ENCODE results near the gene ALK.

Gene ALK

DNA sequence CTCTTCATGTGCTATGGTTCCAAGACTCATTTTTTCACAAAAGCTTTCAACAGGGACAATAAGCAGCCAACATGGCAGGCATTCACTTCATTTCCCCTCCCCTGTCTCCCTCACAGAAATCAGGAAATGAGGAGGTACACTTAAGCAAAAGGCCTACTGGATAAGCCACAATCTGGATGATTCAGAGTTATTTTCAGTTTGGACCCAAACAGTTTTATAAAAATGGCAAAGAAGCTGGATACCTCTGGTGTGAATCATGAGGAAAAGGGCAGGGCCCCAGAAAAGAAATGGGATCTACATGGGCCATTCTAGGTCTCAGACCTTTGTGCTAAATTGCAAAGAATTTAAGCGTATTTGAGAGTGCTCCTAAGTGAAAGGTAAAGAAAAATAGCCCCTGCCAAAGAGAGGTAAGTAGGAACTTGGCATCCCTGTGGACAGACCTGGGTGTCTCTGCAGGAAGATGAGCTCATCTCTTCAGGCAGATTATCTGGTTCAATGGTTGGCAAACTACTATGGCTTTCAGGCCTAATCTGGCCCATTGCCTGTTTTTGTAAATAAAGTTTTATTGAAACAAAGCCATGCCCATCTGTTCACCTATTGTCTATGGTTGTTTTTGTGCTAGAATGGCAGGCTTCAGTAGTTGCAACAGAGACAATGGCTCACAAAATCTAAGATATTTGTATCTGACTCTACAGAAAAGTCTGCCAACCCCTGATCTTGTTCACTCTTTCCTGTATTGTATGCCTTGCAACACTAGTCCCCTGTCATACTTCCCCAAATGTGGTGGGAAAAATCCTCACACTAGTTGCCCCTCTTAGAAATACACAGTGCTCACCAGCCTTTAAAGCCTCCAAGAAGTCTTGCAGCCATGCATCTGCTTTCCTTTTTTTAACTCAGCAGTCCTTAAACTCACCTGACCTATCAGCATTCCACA lies 315.0 kb downstream of the ALK start:
- peak; percentile 87 for DNase-seq (ENCODE audit: low read depth)

DNA sequence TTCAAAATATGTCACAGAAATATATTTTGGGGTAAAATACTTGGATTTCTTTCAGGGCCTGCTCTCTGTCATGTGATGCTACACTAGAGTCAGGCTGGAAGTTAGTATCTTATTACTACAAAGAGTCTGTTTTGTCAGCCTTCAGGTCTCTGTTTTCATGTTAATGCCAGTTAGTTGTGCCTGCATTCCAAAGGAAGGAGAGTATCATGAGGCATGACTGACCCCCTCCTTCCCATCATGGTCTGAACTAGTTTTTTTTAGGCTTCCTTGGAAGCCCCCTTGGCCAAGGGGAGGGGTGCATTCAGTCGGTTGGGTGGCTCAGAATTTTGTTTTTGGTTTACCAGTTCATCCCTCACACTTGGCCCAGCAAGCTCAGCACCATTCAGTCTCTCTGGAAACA lies 318.0 kb downstream of the ALK start:
- no peak for DNase-seq (ENCODE audit: low read depth)

DNA sequence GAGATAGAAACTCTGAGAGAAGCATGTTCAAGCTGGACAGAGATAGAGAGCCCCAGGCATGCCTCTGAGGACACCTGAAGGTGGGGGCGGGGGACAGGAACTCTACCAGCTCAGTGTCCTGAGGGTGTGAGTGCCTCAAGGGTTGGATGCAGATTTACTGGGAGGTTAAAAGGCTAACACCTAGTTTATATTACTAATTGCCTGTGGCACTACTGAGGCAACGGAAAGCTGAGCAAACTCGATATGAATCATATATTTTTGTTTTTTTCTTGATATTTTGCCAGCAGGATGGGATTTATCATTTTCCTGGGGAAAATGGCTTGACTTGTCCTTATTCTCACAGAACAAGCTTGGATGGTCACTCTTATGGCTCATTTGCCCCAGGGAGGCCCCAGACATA lies 319.5 kb downstream of the ALK start:
- no peak for DNase-seq (ENCODE audit: low read depth)

DNA sequence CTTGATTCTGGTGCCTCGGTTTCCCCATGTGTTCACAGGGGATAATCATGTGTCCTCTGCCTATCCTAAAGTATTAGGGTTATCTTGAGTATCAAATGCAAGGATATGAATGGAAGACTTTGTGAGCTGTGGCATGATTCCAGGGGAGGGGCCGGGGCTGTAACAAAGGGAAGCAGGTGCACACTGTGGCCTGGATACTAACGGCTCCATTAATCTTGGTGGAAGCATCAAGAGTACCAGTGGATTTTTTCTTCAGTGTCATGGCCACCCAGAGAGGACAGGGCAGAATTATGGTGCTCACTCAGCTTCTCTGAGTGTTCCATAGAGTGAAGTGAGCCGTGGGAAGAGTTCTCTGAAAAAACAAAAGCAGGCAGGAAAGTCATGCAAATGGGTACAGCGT lies 320.1 kb downstream of the ALK start:
- no peak for DNase-seq (ENCODE audit: low read depth)

DNA sequence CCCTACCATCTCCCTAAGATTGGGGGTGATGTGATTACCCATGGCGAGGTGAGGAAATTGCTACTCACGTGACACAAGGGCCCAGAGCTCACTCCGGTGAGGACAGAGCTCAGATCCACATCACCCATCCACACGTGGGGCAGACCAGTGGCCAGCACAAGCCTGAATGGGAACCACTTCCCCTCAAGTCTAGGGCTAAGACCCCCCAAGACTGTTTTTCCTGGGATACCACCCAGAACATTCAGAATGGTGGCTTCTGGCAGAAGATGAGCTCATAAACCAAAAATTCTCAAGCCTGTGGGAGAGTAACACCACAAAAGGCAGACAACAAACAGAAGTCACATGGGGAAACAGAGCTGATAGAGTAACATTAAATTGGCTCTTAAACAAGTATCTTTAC lies 321.4 kb downstream of the ALK start:
- DNase-seq (ENCODE audit: low read depth): no peak

DNA sequence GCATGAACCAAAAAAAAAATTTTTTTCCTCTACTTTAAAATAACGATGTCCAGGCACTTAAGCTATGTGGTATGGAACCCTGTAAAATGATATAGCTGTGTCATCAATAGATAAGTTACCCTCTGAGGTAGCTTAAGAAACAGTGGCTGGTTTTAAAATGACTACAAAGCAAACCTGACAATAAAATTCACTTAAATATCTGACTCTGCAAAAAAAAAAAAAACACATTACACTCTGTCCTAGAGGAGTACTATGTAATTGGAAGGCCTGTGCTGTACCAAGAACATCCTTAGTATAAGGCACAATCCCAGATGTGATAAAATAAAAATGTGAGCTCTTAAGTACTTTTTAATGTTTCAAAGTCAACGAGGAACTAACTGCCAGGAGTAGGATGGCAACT lies 322.4 kb downstream of the ALK start:
- DNase-seq (ENCODE audit: low read depth): no peak

DNA sequence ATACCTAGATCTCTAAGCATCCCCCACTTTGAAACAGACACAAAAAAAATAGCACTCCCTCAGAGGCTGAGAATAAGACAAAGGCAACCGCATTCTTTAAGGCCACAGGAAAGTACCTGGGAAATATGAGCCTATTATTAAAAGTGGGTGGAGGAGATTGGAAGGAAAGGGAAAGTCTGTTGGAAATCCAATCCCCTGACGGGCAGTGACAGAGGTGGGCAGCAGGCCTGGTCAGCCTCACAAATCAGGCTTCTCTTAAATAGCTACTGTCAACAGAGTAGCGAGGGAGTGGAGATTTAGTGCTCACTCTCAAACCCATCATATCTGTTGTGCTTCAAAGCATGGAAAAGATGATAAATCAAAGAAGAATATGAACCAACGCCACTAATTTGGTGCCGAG lies 324.4 kb downstream of the ALK start:
- no peak for DNase-seq (ENCODE audit: low read depth)

DNA sequence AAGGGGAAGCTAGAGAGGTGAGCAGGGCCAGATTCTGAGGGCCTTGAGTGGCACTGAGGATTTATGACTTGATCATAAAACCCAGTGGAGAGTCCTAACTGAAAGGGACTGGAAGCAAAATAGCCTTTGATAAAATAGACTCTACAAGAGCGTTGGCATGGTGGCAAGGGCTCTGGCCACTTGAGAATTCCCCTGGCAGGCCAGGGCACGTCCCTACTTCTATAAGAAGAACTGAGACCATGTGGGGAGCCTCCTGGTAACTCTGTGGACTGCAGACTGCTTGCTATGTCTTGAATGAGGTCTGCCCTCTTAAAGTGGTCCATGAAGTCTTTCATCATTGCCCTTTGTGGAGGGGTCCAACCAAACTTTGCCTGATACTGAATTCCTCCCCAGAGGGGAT lies 324.8 kb downstream of the ALK start:
- DNase-seq (ENCODE audit: low read depth): no peak

DNA sequence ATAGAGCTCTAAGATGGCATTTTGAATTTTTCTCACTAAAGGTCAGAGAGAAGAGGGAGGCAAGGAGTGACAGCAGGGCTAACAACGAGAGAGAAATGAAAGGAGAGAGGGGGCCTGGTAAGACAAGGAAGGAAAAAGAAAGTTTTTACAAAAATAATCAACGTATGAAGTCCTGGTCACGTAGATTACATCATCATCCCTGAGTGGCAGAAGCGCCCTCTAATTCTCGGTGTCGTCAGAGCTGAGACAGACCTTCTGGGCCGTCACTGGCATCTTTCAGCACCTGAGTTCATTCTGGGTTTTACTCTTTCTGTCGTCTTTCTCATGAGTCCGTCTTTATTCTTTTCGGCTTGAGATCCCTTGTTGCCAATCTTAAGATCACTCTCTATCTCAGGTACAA lies 329.8 kb downstream of the ALK start:
- DNase-seq (ENCODE audit: low read depth): no peak

DNA sequence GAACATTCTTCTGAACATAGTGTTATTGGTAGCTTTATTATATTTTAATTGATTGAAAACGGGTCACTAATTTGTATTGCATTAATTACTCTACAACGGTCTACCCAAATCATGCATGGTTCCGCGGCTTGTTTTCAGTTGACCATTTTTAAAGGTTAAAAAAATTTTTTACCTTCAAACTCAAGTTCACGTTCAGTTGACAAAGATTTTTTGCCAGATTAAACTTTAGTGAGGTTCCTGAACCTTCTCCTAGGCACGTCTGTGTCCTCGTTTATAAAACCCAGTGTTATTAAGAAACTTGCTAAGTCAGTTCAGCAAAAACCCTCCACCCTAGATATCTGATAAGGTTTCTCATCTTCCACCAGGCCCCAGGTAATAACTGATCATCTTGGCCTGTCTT lies 331.2 kb downstream of the ALK start:
- DNase-seq (ENCODE audit: low read depth): no peak

DNA sequence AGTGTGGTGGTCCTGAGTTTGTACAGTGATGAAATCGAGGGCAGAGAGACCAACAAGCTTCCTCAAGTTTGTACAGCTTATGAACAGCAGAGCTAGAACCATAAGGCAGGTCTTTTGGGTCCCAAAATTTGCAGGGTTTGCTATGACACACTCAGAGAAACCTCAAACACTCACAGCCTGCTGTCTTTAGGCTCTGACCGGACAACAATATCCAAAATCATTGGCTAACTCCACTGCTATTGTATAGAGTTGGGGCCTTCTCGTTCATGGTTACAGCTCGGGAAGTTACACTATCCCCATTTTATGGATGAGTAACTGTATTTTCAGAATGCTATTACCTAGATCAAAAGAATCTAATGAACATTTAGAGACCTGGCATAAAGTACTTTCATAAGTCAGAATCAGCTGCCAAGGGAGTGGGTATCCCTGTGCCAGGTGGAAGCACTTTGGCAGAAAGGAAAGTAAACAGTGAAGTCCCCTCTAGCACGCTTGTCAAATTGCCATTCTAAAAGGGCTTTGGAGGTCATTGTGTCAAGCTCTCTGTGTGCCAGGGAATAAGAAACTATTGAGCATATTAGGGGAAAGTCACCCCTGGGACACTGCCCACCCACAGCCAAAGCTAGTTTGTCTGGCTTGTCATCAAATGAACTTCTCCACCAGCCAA lies 331.8 kb downstream of the ALK start:
- DNase-seq (ENCODE audit: low read depth): no peak

DNA sequence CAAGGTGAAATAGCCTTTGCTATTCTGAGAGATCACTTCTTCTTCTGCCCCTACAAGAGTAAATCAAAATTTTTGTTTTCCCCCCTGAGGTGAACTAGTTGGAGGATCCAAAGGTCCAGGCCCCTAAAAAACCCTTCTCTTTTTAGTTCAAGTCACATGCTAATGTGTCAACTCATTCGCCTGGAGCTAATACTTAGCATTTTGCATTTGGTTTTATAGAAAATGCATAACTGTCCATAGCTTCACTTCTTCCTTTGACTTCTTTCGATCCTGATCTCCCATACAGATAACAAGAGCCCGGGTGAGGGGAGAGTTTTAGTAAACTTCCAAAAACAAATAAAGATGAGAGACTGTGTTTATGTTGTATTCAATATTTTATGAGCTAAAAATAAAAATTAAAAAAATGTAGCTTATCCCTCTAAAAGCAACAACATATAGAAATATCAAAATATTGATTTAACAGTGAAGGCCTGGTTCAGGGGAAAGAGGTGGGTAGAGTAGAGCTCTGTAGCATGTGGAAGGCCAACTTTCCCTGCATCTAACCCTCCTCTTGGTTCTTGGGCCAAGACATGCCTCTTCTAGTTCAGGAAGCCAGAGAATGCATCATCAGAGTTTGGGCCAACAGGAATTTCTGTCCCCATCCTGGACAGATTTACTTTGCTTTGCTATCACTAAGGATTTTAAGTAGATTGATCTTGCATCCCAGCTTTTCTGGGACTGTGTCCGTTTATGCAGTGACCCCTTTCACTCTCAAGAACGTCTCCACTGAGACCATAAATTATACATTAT lies 333.8 kb downstream of the ALK start:
- DNase-seq (ENCODE audit: low read depth): no peak

DNA sequence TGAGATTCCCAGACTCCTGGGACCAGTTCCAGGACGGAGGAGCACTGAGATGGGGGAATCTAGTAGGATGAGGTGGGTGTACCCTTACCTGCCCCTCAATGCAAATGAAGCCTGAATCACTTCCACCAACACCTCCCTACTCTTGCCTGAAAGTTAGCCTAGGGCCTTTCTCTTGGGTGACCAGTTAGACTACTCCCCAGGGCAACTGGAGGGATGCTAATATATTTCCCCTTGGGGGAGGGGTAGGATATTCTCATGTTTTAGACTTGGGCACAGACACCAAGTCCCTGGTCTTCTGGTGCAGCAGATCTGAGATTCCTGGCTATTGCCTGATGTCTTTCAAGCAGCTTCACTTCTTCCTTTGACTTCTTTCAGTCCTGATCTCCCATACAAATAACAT lies 334.5 kb downstream of the ALK start:
- no peak for DNase-seq (ENCODE audit: low read depth)

DNA sequence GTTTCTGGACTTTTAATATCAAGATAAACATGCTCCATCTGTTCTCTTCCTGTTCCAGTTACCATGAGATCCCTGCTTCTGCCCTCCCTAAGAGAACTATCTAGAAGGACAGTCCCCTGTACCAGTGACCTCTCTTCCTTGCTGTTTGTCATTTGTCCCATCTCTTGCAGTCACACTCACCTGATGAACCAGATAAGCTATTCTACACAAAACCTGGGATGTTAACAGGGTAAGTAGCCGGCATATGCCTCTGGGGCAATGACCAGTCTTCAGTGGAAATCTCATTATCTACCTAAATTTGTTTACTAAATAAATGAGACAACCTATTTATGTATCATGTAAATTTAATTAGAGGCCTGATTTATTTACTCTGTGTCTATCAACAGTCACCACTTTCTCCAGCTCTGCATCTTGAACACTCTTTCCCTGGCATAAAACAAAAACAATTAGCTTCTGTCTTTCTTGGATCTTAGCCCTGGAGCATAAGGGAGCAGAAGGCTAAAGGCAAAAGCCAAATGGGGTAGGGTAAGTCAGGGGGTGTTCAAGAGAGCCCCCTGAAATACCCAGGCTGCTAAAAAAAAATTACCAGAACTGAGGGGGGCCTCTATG lies 337.7 kb downstream of the ALK start:
- DNase-seq (ENCODE audit: low read depth): no peak

DNA sequence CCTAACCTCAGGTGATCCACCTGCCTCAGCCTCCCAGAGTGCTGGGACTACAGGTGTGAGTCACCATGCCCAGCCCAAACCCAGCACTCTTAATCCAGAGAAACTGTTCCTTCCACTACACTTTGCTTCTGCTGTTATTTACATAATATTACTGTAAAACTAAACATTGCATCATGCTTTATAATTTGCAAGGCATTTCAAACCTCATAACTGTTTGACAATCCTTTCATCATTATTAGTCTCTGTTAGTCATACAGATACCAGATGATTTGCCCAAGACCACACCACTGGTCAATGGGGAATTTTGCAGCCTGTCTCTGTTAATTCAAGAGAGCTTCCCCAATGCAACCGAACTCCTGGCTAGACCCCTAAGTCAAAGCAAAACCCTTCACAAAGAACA lies 338.3 kb downstream of the ALK start:
- DNase-seq (ENCODE audit: low read depth): no peak

DNA sequence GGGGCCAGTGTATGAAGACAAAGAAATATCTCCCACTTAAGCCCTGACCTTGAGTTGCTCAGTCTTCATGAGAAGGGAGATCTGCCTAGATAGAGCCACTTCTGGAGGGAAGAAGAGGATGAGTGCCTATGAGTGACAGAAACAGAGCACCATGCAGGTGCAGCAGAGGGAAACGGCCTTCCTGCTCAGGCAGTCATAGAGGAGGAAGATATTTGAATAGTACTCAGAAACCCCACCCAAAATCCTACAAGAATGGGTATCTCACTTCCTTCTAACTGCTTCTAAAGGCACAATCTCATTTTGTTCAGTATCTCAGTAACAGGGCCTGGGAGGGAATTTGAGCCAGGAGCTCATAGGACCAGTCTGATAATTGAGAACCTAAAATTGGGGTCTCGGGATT lies 339.3 kb downstream of the ALK start:
- no peak for DNase-seq (ENCODE audit: low read depth)

DNA sequence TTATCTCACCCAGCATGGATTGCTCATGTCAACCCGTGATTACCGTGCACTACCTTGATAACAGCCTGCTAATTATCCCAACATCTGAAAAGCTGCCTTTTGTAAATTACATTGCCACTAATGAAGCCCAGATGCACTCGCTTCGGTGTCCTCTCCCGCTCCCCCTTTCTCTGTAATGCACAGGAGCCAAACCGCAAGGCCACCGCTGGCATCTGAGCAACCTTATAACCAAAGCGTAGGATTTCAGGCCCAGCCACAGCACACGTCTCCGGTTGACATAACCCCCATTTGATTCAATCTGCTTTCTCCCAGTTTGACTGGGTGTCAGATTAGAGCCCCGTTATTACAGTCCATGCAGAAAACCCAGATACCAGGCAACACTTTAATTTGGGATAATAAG lies 341.2 kb downstream of the ALK start:
- DNase-seq (ENCODE audit: low read depth): no peak

DNA sequence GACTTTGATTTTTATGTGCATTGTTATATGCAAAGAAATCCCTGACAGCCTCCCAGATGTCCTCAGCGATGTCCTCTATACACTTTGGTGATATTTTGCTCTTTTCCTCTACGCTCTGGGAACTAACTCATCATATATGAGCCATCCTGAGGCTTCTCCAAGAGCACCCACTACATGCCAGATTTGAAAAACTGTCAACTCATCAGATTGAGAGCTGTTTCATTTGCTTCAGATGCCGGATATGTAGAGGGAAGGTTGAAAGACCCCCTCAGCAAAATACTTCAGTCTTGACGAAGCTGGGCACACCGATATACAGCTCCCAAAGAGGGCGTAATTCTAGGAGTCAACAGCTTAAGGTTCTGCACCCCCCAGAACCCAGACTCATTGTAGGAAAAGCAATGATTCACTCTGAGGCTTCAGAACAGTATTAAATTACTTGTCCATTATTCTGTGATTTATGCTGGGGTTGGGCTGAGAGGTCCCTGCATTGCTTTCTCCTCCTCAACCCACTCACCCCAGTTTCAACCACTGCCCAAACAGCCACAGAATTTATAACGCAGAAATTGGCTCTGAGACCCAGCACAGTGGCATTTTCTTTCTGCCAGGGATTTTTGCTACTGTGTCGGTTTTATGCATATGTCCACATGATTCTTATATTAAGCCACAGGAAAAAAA lies 341.8 kb downstream of the ALK start:
- no peak for DNase-seq (ENCODE audit: low read depth)

DNA sequence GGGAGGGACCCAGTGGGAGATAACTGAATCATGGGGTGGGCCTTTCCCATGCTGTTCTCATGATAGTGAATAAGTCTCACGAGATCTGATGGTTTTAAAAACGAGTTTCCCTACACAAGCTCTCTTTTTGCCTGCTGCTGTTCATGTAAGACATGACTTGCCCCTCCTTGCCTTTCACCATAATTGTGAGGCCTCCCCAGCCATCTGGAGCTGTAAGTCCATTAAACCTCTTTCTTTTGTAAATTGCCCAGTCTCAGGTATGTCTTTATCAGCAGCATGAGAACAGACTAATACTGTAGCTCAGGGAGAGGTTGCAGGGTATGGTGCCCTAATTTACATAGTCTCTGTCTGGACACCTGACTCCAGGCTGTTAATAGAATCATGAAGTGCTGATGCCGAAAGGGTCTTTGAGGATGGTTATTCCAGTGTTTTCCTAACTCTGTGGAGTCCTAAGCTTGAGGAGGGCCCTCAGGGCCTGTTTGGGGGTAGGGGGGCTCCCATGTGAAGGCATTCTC lies 343.2 kb downstream of the ALK start:
- DNase-seq (ENCODE audit: low read depth): no peak

DNA sequence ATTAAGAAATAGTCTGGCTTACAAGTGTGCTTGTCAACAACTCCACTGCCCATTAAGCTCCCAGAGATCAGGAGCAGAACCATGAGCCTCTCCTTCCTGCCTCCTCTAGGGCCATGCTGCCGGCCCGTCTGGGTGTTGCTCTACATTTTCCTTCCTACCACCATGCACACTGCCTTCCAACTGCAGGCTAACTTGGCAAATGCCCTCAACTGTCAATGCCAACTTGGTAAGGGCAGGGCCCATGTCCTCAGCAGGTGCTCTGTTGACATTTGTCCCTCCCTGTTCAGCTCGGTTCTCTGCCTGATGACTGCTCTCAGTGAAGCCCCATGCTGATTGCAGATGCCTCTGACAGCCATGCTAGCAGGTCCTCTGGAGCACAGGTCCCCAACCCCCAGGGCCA lies 345.2 kb downstream of the ALK start:
- DNase-seq (ENCODE audit: low read depth): no peak

DNA sequence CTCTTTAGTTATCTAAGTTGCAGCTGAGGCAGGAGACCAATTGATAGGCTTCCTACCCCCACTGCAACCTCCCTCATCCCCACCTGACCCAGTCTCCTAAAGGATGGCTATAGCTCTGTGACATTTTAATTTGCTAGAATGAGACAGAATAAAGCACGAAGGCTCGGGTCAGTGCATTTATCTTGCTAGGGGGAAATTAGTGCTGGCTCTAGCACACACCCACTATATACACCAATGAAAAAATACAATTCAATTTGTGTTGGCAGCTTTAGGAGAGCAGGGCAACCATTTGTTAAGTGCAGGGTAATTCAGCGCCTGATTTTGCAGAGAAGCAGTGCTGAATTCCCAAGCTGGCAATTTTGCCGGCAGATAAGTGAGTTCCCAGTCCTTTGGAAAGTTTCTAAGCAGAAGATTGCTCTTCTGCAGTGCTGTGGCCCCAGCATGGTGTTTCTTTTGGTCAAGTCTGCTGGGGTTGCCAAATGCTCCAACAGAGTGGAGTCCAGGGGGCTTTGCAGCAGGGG lies 346.0 kb downstream of the ALK start:
- DNase-seq (ENCODE audit: low read depth): no peak

Measured in stromal cell of bone marrow (primary cell).